Muscle of leg (tissue), 11 donors: Measurements from ENCODE around the gene DPP7. TPM values are rescaled to one million over a fixed set of nuclear protein-coding genes. Genes with fewer than 3 reads are reported as not detected.

Experiments used
- DNase-seq: peaks from one replicate; pipeline ENCODE4 v3.0.0; 2013
- H3K27ac ChIP-seq: one replicate; pipeline ENCODE4 v1.5.1; 2013; ENCODE audit warnings: mild to moderate bottlenecking, low read length, control low read depth
- H3K27me3 ChIP-seq: one replicate; pipeline ENCODE4 v1.6.1; 2013; ENCODE audit warnings: low read length; ENCODE audit not compliant: control insufficient read depth, insufficient read depth
- H3K36me3 ChIP-seq: one replicate; pipeline ENCODE4 v1.6.1; 2013; ENCODE audit warnings: low read length; ENCODE audit not compliant: control insufficient read depth, insufficient read depth
- H3K4me1 ChIP-seq: one replicate; pipeline ENCODE4 v1.6.1; 2013; ENCODE audit warnings: low read length; ENCODE audit not compliant: control insufficient read depth, insufficient read depth
- H3K4me3 ChIP-seq: one replicate; pipeline ENCODE4 v1.5.1; 2013; ENCODE audit warnings: low read length, control low read depth
- H3K9me3 ChIP-seq: replicated peaks from 2 replicates; pipeline ENCODE4 v1.6.1; 2013; ENCODE audit warnings: low read depth, low read length; ENCODE audit not compliant: control insufficient read depth
- WGBS: methylation state at CpG from one replicate; pipeline ENCODE4 v1.1.5; 2013; ENCODE audit warnings: missing lambda C conversion rate; ENCODE audit not compliant: insufficient coverage; 5-methylcytosine and 5-hydroxymethylcytosine counted together
- polyA plus RNA-seq, 8 donors: library from polyadenylated mRNA; unstranded; fragments of 120-200 nt; gene quantifications; one replicate each; pipeline versions ENCODE4 v1.2.1 to v1.2.3, GENCODE V29; 2013; ENCODE audit warnings: inconsistent platforms in 1 of 8, low replicate concordance in 1 of 8; ENCODE audit not compliant: insufficient read length in 8 of 8, insufficient read depth in 1 of 8
- total RNA-seq: library from RNA; stranded (reverse); fragments of 120-200 nt; gene quantifications from one replicate; pipeline ENCODE4 v1.2.4, GENCODE V29; 2013

The DPP7 gene
- total and polyA plus RNA-seq, 9 donors = 23.9 to 43.9 (median 30.7) TPM

DNA sequence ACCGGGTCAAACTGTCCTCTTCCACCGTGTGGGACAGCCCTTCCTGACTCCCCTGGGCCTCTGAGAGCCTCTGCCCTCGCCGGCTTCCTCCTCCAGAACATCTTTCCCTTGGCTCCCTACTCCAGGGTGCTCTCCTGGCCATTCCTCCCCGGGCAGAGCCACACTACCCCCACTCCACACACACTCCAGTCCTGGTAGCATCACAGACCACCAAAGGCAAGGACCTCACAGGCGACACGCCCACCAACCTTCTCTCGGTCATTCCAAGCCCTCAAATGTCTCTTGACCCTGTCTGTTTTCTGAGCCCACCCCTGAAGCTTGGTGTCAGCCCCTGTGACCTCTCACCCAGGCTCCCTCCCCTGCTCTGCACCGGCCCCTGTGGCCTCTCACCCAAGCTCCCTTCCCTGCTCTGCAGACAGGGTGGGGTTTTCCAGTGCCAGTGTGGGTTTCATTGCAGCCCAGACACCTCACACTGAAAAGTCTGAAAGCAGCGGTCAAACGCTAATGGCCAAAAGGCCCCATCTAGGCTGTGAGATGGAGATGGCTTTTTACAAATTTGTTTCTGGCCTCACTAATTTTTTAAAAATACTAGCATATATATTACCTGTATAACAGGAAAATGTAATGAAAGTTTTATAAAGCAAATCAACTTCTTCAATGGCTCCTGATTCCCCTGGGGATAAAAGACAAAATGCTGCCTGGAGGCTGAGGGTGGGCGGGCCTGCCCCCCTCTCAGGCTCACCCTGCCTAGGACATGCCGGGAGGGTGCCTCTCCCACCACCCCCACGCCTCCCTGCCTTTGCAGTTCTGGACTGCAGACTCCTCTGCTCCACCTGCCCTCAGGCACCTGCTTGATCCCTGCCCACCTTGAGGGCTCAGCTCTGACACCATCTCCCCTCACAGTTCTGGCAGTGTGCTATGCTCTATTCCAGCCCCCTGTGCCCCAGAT lies 44.8 kb upstream of the DPP7 start:
- no peaks in the 10 kb centered on the region for H3K9me3 ChIP-seq
- no peak overlapping the region for H3K4me3 ChIP-seq
- WGBS = 22% methylated on average over 10 of the region's 14 CpGs
- no peaks in the 10 kb centered on the region for H3K36me3 ChIP-seq
- no peak overlapping the region for H3K27ac ChIP-seq
- peaks cover 93% of the 10 kb centered on the region for H3K27me3 ChIP-seq
- peaks cover 5% of the 10 kb centered on the region for H3K4me1 ChIP-seq
- no peak for DNase-seq

DNA sequence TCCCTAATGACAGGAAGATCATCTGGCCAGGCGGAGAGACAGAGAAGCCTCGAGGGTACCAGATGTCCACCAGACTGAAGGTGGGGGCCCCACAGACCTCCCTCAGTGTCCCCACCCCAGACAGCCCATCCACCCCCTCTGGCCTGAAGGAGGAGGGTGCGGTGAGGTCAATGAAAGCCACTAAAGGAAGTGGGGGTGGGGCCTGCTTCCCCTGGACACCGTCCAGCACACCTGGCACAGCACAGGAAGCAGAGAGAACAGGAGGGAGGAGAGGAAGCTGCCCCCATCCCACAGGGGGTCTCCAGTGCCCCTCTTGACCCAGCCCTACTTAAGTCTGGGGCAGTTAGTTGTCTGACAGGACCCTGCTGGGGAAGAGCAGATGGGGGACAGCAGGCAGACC lies 44.1 kb upstream of the DPP7 start:
- WGBS = no CpG with 5 or more reads among the region's 4 CpGs
- Histone ChIP-seq H3K4me1 (peaks cover 5% of the 10 kb centered on the region), H3K27ac (no peak overlapping the region), H3K27me3 (peaks cover 86% of the 10 kb centered on the region), H3K4me3 (no peak overlapping the region), H3K36me3 (no peaks in the 10 kb centered on the region), H3K9me3 (no peaks in the 10 kb centered on the region)
- no peak for DNase-seq

DNA sequence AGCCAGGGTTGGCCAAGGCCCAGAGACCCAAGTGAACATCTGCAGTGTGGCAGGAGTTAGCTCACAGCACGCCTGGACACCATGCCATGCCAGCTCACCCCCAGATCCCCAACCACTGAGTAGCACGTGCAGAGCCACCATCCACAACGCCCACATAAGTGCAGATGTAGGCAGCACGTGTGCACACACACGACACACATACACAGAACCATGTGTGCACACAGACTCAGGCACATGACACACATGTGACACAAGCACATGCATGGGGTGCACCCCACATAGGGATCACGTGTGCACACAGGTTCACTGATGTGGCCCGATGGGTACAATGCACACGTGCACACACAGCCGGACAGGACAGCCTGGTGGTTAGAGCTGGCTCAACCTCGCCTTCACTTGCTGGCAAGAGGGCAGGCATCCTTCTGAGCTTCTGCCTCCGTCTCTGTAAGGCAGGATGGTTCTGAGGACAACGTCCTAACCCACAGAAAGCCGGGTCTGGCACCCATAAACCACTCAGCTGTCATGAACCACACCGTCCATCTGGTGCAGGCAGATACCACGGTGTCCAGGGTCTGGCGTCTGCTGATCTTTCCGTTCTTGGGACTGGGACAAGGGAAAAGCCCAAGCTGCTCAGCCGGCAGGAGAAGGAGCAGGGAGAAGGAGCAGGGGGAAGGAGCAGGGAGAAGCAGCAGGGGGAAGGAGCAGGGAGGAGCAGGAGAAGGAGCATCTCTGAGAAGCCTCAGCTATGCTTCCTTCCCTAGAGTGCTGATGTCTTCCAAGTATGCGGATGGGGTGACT lies 43.3 kb upstream of the DPP7 start:
- H3K36me3 ChIP-seq = no peaks in the 10 kb centered on the region
- H3K4me3 ChIP-seq = no peak overlapping the region
- peaks cover 3% of the 10 kb centered on the region for H3K4me1 ChIP-seq
- no peak overlapping the region for H3K27ac ChIP-seq
- peaks cover 78% of the 10 kb centered on the region for H3K27me3 ChIP-seq
- H3K9me3 ChIP-seq = no peaks in the 10 kb centered on the region
- 56% methylated on average over 17 of the region's 19 CpGs for WGBS
- DNase-seq = no peak

DNA sequence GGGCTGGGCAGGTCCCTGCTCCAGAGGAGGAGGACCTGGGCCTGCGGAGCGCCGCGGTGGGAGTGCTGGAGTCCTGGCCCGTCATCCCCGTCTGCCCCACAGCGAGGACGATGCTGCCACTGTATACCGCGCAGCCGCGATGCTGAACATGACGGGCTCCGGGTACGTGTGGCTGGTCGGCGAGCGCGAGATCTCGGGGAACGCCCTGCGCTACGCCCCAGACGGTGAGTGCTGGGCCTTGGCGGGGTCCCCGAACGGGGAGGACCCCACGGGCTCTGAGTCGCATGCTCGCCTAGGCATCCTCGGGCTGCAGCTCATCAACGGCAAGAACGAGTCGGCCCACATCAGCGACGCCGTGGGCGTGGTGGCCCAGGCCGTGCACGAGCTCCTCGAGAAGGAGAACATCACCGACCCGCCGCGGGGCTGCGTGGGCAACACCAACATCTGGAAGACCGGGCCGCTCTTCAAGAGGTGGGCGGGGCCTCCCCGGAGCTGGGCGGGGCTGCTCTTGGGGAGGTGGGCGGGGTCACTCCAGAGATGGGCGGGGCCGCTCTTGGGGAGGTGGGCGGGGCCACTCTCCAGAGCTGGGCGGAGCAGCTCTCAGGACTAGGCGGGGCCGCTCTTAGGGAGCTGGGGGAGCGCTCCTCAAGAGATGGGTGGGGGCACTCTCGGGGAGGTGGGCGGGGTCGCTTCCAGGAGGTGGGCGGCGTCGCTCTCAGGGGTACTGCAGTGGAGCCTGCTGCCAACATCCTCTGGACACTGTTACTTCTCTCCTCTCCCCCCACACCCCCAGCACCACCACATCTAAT lies 42.2 kb upstream of the DPP7 start:
- Histone ChIP-seq H3K36me3 (no peaks in the 10 kb centered on the region), H3K27me3 (peaks cover 67% of the 10 kb centered on the region), H3K9me3 (no peaks in the 10 kb centered on the region), H3K4me3 (no peak overlapping the region), H3K4me1 (peaks cover 3% of the 10 kb centered on the region), H3K27ac (no peak overlapping the region)
- no peak for DNase-seq
- WGBS = 3% methylated on average over 60 of the region's 65 CpGs

DNA sequence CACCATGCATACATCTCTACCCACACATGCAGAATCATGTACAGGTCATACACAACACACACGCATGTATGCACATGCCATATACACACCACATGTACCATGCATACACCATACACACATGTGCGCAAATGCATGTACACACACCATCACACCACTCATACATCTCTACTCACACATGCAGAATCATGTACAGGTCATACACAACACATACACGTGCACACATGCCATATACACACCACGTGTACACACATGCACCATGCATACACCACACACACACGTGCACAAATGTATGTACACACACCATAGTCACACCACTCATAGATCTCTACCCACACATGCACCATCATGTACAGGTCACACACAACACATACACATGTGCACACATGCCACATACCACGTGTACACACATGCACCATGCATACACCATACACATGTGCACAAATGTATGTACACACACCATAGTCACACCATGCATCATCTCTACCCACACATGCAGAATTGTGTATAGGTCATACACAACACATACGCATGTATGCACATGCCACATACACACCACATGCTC lies 38.4 kb upstream of the DPP7 start:
- H3K27ac ChIP-seq = no peak overlapping the region
- peaks cover 43% of the 10 kb centered on the region for H3K27me3 ChIP-seq

DNA sequence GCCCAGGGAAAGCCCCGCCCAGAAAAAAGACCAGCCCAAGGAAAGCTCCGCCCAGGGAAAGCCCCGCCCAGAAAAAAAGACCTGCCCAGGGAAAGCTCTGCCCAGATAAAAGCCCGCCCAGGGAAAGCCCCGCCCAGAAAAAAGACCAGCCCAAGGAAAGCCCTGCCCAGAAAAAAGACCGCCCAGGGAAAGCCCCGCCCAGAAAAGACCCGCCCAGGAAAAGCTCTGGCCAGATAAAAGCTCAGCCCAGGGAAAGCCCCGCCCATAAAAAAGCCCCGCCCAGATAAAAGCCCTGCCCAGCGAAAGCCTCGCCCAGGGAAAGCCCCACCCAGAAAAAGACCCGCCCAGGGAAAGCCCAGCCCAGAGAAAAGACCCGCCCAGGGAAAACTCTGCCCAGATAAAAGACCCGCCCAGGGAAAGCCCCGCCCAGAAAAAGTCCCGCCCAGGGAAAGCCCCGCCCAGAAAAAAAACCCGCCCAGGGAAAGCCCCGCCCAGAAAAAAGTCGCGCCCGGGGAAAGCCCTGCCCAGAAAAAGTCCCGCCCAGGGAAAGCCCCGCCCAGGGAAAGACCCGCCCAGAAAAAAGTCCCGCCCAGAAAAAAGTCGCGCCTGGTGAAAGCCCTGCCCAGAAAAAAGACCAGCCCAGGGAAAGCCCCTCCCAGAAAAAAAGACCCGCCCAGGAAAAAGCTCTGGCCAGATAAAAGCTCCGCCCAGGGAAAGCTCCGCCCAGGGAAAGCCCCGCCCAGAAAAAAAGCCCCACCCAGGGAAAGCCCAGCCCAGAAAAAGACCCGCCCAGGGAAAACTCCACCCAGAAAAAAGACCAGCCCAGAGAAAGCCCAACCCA lies 36.3 kb upstream of the DPP7 start:
- Histone ChIP-seq H3K27ac (no peak overlapping the region), H3K4me3 (no peak overlapping the region), H3K36me3 (no peaks in the 10 kb centered on the region), H3K9me3 (no peaks in the 10 kb centered on the region), H3K27me3 (peaks cover 26% of the 10 kb centered on the region), H3K4me1 (no peaks in the 10 kb centered on the region)
- 45% methylated on average over 13 of the region's 34 CpGs for WGBS
- no peak for DNase-seq

More for the DNA sequence above, 38.4 kb upstream of the DPP7 start:
- no peak for DNase-seq
- H3K36me3 ChIP-seq = no peaks in the 10 kb centered on the region
- WGBS = 89% methylated on average over 7 of the region's 7 CpGs
- H3K4me3 ChIP-seq = no peak overlapping the region
- H3K9me3 ChIP-seq = no peaks in the 10 kb centered on the region
- peaks cover 3% of the 10 kb centered on the region for H3K4me1 ChIP-seq

DNA sequence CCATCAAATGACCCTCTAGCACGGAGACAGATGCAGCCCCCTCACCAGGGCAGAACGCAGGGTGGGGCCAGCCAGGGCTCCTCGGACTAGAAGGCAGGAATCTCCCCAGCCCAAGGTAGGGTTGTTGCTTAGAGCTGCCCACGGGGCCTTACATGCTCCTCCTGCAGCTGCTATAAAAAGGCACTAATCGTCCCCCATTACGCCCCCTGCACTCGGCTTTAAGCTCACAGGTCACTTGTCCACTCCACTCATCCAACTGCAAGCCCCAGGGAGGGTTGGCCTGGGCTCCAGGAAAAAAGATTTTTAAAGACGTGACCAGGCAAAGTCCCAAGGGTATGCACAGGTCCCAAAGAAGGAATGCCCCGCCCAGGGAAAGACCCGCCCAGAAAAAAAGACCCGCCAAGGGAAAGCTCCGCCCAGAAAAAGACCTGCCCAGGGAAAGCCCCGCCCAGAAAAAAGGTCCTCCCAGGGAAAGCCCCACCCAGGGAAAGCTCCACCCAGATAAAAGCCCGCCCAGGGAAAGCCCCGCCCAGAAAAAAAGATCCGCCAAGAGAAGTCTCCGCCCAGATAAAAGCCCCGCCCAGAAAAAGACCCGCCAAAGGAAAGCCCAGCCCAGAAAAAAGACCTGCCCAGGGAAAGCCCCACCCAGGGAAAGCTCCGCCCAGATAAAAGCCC lies 35.5 kb upstream of the DPP7 start:
- Histone ChIP-seq H3K4me3 (no peak overlapping the region), H3K27ac (no peak overlapping the region), H3K27me3 (peaks cover 19% of the 10 kb centered on the region), H3K9me3 (no peaks in the 10 kb centered on the region), H3K36me3 (no peaks in the 10 kb centered on the region), H3K4me1 (no peaks in the 10 kb centered on the region)
- WGBS = 51% methylated on average over 10 of the region's 20 CpGs
- DNase-seq = no peak

DNA sequence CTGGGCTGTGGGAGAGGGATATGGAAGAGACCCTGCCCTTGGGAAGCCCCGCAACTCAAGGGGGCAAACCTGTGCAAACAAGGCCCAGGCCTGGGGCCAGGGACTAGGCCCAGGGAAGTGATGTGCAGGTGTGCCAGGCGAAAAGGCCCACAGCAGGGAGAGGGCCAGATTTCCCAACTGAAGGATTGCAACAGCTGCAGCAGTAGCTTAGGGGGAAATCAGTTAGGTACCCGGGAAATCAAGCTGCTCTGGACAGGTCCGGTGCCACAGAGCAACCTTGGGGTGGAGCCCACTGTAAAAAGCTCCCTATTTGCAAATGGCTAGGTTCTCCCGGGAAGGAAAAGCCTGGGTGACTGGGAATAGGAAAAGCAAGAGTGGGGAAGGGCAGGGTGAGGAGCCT lies 34.8 kb upstream of the DPP7 start:
- Histone ChIP-seq H3K4me1 (no peaks in the 10 kb centered on the region), H3K36me3 (no peaks in the 10 kb centered on the region), H3K4me3 (no peak overlapping the region), H3K27ac (no peak overlapping the region), H3K27me3 (peaks cover 17% of the 10 kb centered on the region), H3K9me3 (no peaks in the 10 kb centered on the region)
- WGBS = 76% methylated on average over 4 of the region's 5 CpGs
- no peak for DNase-seq

DNA sequence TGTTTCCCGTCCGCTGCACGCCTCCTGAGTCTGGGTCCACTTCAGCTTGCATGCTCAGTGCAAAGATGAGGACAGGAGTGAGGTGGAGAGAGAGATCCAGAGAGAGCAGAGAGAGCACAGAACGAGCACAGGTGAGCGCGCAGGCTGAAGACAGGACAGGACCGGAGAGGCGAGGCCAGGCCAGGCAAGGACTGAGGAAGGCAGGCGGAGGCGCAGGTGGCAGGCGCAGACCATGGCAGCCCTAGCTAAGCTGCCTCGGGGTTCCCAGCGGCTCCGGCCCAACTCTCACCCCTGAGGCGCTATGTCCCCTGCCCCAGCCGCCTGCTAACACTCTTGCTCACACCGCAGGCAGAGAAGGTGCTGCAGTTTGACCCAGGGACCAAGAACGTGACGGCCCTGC lies 34.1 kb upstream of the DPP7 start:
- no peaks in the 10 kb centered on the region for H3K4me1 ChIP-seq
- H3K27ac ChIP-seq = no peak overlapping the region
- DNase-seq = no peak
- H3K9me3 ChIP-seq = no peaks in the 10 kb centered on the region
- peaks cover 20% of the 10 kb centered on the region for H3K27me3 ChIP-seq
- no peaks in the 10 kb centered on the region for H3K36me3 ChIP-seq
- H3K4me3 ChIP-seq = no peak overlapping the region
- 81% methylated on average over 17 of the region's 19 CpGs for WGBS
